GM21825 (cell line): Measurements from ENCODE around the gene EHMT1.

Experiments
- ATAC-seq: cut with Tn5 transposase; IDR thresholded peaks from one replicate; pipeline ENCODE4 v1.9.1; 2021; ENCODE audit warnings: mild to moderate bottlenecking, moderate library complexity; ENCODE audit not compliant: unreplicated experiment

The EHMT1 gene

DNA sequence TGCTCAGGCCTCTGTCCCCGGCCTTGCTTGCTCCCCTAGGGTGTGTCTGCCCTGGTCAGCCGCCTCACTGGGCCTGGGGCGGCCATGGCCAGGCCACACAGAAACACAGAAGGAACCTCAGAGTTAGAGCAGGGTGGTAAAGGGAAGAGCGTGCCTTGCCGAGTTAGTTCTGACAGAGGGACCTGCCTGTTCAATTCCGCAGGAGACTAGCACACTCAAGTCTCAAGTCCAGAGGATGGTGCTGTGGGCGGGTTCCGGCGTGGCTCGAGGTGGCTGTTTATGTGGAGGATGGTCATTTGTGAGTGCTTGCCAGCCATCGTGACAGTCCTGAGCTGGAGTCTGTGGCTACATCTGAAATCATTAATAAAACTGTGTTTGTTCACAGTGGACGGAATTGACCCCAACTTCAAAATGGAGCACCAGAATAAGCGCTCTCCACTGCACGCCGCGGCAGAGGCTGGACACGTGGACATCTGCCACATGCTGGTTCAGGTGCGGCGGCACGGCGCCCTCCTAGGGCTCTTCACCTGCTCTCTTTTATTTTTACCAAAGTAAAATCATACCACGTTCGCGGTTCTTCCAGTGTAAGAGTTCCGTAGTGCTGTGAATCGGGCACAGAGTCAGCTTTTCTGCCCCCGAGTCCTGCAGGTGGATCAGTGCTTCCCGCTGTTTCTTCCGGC lies 163.2 kb downstream of the EHMT1 start:
- ATAC-seq: no peak

- no peak for ATAC-seq
These were observed 164.7 kb downstream of the EHMT1 start for GRCh38 chr9:137783521-137783920.

- no peak for ATAC-seq
These were observed 165.2 kb downstream of the EHMT1 start for GRCh38 chr9:137784046-137784445.

- no peak for ATAC-seq
These were observed 166.1 kb downstream of the EHMT1 start for GRCh38 chr9:137784641-137785513.

DNA sequence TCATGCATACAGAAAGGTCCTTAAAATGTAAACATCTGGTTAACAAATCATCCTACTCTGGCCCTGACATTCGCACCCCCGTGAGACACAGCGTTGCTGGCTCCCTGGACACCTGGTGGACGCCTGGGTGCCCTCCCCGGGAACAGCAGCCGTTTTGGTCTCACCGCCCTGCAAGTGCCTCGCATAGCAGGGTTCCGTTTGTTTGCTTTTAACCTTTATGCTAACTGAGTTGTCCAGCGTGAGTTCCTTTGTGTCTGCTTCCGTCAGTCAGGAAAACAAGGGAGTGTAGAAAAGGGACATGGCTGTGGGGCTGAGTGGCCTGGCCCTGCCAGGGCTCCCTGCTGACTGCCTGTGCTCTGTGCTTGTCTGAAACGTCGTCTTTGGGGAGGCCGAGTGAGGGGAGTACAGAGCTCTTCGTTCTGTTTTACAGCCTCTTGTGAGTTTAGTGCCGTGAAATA lies 166.9 kb downstream of the EHMT1 start:
- no peak for ATAC-seq

DNA sequence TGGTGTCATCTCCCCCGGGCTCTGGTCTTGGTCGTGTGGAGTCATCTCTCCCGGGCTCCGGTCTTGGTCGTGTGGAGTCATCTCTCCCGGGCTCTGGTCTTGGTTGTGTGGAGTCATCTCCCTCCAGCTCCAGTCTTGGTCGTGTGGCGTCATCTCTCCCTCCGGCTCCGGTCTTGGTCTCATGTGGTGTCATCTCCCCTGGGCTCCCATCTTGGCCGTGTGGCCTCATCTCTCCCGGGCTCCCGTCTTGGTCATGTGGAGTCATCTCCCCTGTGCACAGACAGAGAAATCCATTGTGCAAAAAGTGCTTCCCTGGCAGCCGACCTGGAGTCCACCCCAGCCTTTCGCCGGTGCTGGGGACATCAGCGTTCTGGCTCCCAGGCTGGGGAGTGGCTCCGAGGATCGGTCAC lies 167.7 kb downstream of the EHMT1 start:
- no peak for ATAC-seq

DNA sequence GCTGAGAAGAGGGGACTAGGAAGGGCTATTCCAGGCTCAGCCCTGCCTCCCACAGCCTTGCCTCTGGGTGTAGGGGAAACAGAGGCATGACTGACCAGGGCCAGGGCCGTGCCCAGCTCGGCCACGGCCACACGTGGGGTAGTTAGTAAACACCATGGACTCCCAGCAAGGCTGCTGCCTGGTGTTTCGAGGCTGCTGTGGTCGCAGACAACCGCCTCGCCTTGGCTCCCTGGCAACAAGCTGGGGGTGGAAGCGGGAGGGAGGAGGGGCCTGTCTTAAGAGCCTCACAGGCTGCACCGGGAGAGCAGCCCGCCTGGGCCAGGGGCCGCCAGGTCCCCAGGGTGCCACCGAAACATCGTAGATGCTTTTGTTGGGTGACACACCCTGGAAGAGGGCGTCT lies 168.6 kb downstream of the EHMT1 start:
- ATAC-seq: no peak

- ATAC-seq: no peak
These were observed 169.1 kb downstream of the EHMT1 start for GRCh38 chr9:137787786-137788505.

- no peak for ATAC-seq
These were observed 169.9 kb downstream of the EHMT1 start for GRCh38 chr9:137788561-137789294.

DNA sequence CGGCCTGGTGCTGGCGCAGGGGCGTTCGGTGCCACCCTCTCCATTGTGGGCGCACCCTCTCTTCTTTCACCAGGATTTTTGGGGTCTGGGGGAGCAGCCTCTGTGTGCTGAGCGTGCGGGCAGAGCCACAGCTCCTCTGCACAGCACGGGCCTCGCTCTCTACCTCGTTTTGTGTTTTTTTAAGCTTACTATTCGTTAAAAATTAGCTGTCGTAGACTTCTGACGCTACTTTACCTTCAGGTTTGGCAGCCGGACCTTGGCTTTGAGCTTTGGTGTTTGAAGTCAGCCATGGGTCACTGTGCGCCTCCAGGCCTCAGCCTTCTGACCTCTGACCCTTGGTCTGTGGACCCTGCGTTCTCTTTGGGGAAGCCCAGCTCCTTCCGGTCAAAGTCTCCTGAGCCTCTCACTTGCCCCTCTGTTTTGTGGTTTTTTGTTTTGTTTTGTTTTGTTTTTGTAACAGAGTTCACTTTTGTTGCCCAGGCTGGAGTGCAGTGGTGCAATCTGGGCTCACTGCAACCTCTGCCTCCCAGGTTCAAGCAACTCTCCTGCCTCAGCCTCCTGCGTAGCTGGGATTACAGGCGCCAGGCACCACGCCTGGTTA lies 170.6 kb downstream of the EHMT1 start:
- no peak for ATAC-seq

GRCh38 chr9:137791947-137792346 lies 173.1 kb downstream of the EHMT1 start:
- ATAC-seq: no peak

DNA sequence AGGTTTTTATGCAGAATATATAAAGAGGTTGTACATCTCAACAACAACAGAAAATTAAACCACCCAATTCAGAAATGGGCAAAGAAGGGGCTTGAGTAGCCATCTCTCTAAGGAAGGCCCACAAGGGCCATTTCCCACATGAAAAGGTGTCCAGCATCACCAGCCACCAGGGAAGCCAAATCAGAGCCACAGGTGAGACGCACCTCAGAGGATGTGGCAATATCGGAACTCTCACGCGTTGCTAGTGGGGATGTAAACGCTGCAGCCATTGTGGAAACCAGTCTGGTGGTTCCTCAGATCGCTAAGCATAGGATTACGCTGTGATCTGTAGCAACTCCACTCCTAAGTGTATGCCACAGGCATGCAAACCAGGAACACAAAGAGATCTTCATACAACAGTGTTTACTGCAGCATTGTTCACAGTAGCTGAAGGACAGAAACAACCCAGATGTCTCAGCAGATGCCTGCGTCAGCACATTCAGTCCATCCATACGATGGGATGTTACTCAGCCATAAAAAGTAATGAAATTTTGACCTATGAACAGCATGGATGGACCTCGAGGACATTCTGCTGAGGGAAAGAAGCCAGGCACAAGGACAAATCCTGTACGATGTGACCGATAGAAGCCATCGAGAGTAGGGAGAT lies 174.5 kb downstream of the EHMT1 start:
- no peak for ATAC-seq

DNA sequence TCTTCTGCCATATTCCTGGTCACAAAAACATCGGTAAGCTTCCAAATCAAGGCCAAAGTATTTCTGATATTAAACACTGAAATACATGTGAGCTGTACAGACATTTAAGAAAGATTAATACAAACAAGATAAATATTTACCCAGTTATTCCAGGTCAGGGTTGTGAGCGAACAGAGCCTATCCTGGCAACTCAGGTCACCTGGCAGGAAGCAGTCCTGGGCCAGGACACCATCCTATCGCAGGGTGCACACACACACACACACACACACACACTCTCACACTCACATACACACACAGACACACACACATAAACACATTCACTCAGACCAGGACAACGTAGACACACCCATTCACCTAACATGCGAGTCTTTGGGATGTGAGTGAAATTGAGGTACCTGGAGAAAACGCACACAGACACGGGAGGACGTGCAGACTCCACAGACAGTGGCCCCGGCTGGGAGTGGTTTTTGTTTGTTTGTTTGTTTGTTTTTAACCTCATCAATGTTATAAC lies 176.4 kb downstream of the EHMT1 start:
- ATAC-seq: no peak

DNA sequence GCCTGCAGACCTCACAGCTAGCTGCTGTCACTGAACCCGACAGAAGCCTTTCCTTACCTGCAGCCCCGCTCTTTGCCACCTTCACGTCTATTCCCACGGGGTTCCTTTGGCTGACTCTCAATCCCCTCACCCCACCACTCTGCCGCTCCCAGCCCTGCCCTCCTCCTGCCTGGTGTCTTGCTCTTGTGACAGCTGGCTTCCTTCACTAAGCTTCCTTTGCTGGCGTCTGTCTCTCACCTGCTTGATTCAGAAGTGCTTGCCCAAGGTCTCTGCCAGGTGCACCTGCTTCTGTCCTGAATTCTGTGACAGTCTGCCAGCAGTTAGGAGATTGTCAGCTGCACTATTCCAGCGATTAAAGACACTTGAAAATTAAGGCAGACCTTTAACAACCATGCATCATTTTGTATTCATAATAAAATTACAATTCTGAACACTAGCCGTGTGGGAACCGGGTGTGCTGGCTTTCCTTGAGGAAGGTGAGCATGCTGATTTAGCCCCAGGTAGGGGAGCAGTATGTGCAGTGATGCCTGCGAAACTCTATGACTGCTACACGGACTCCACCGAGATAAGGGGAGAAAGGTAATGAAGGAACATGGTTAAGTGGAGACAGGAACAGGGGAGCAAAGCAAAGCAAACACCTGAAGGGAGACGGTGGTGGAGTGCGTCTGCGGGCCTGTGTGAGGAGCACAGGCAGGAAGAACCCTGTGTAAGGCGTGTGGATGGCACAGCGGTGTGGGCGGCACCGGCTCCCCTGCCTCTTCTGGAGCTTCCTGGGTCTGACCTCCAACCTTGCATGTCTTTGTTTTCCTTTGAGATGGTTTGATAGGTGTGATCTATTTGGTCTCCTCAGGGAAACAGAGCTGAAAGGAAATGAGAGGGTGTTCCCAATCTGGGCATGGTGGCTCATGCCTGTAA lies 178.7 kb downstream of the EHMT1 start:
- no peak for ATAC-seq

GRCh38 chr9:137798142-137798541 lies 179.3 kb downstream of the EHMT1 start:
- no peak for ATAC-seq

GRCh38 chr9:137798901-137799629 lies 180.3 kb downstream of the EHMT1 start:
- ATAC-seq: no peak

GRCh38 chr9:137799630-137799983 lies 180.8 kb downstream of the EHMT1 start:
- no peak for ATAC-seq
